HTERT RPE-1 (cell line): ENCODE results near the gene SHANK2.
"Not testable (repeated sequence)": the region's sequence is repeated elsewhere in the genome, so short reads cannot be mapped to it uniquely, and the experiment has no call there.

Source experiments
- in situ Hi-C: fragments of 300-500 bp; cut with MboI; formaldehyde crosslinking; loops from 4 replicates; pipeline ENCODE4 v1.14.3; 2020; ENCODE audit warnings: low sequenced_read_pairs

The SHANK2 gene

DNA sequence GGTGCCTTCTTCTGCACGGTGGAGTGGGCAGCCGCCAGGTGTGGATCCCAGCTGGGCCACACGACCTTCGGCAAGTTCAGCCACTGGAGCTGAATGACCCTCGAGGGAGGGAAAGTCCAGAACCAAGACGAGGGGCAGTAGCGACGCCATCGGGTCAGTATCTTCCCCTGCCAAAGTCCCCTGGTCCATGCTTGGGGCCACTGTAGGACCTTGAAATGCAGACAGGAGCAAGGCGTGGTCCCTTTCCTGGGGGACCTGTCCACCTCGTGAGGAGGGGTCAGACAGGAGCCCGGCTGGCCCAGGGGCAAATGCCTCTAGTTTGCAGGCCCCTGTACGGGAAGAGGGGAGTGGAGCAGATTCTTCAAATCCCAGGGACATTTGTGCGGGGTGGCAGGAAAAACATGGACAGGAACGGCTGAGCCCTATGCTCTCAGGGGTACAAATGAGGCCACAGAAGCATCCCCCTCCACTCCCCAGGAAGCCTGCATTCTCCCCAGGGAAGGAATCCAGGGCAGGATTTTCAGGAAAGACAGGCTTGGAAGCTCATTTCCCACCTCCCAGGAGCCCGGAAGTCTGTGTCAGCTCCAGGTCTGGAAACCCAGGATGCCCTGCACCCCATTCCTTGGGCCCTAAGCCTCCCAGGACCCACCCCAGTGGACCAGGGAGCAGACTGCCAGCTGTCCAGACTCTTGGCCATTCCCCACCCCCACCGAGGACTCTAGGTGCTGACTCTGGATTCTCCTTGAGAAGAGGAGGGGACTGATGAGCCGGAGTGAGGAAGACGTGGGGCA is 6.6 kb downstream of the SHANK2 start:
- in situ Hi-C loops = no loop called here

DNA sequence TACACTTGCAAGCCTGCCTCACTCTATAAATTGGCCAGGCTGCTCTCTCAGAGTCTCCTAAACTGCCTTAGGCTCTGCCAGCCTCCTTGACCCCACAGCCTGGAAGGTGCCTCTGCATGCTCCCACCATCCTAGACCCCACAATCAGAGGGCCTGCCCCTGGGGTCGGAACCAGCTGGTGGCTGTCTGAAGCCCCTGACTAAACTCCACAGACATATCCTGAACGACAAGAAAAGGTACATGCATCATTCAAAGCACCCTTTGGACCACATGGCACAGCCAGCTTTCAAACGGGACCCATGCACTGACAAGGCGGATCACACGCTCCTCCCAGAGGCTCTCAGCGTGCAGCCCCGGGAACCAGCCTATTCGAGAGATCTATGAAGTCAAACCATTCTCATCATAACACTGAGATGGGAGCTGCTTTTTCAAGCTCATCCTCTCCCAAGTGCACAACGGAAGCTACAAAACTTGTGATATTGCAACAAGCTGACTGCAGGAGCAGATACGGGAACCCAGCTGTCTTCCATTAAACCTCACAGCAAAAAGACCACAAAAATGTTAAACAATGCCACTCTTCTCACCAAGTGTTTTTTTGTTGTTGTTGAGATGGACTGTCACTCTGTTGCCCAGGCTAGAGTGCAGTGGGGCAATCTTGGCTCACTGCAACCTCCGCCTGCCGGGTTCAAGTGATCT is 8.1 kb downstream of the SHANK2 start:
- in situ Hi-C loops = no loop called here

DNA sequence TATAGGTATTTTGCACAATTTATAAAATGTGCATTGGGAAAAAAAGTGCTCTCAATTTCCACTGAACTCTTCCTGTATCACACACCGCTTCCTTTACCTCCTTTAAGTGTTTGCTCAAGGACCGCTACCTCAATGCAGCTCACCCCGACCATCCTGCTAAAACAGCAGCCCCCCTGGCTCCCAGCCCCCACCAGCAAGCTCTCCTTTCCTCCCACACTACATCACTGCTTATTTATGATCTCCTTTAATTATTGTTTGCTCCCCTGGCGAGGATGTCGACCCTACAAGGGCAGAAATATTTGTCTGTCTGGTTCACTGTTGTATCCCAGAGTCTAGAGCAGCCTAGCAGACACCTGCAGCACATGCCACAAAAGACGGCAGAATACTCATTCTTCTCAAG is 10.0 kb downstream of the SHANK2 start:
- in situ Hi-C loops = no loop called here

DNA sequence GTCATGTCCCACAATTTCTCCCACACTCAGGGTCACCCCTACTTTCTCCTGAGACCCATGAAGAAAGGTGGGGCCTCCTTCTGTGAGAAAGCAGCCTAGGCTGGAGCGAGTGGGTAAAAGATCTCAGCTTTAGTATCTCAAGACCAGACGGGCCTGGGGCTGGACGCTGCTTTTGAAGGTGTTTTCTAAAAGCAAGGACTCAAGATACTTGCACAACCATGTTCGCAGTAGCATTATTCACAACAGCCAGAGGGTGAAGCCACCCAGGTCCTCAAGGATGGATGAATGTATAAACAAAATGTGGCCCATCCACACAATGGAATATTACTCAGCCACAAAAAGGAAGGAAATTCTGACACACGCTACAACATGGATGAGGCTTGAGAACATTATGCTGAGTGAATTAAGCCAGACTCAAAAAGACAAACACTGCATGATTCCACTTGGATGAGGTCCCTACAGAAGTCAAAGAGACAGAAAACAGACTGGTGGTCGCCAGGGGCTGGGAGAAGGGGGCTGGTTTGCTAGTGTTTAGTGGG is 10.6 kb downstream of the SHANK2 start:
- in situ Hi-C loops = no loop called here

- in situ Hi-C loops = no loop called here
Observed at GRCh38 chr11:71240865-71241691, 11.3 kb downstream of the SHANK2 start.

- in situ Hi-C loops = no loop called here
Observed at GRCh38 chr11:71240061-71240690, 12.2 kb downstream of the SHANK2 start.

DNA sequence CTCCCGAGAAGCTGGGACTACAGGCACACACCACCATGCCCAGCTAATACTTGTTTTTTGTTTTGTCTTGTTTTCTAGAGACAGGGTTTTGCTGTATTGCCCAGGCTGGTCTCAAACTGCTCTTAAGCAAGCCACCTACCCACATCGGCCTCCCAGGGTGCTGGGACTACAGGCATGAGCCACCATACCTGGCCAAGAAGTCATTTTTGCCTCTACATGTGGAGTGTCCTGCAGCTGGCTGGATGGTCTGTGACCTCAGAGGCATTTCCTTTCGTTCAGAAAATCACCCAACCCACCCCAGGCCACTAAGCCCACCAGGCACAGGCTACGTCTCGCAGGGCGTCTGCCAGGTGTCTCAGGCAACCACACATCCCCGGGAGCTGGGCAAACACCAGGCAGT is 12.8 kb downstream of the SHANK2 start:
- in situ Hi-C loops = no loop called here

DNA sequence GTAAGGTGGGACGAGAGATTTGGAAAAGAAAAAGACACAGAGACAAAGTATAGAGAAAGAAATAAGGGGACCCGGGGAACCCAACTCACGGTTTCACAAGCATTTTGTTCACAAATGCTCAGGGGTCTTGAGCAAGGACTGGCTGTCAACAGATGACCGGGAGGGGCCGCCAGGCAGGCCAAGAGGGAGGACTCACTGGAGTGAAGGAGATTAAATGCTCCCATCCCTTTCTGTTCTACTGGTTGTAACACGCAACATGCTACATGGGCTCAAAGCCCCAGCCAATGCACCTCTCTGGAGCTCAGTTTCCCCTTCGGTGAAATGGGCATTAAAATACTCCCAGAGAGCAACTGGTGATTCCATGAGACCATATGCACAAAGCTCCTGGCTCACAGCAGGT is 13.4 kb downstream of the SHANK2 start:
- in situ Hi-C loops = no loop called here

DNA sequence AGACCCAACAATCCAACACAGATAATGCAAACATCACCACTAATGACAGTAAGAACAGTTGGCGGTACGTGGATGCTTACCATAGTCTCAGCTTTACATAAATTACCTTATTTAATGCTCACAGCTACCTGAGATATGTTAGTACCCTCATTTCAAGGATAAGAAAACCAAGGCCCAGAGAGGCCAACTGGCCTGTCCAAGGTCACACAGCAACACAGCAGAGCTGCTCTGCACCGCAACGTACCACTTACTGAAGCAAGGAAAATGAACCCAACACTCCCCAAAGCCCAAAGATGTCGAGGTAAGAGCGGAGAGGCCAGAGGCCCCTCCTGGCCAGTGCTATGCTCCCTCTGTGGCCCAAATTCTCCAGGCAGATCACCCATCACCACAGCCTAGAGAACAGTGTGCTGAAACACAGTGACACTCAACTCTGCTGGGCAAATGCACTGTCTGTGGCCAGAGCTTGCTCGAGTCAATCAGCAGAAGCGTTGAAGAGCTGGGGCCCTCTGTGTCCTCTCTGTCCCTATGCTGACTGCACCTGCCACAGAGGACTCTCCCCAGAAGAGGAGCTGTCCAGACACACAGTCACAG is 14.0 kb downstream of the SHANK2 start:
- in situ Hi-C loops = no loop called here

- in situ Hi-C loops = no loop called here
Observed at GRCh38 chr11:71237853-71238252, 14.5 kb downstream of the SHANK2 start.

- in situ Hi-C loops = no loop called here
Observed at GRCh38 chr11:71236836-71237475, 15.4 kb downstream of the SHANK2 start.

DNA sequence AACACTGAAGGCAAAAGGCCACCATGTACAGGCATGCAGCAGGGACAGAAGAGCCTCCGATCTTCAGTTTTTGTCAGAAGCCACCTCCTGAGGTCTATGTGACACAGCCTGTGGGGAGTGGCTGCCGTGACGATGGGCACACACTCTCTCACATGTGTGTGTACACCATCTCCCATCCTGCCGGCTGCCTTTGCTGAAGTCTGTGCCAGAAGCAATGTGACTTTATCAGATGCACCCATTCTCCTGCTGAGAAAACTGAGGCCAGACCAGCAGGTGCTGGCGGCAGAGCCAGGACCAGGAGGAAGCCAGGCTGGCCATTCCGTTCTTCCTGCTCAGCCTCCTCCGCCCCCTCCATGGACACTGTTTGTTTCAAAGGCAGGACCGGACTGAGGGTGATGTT is 16.7 kb downstream of the SHANK2 start:
- in situ Hi-C loops = no loop called here

- in situ Hi-C loops = not testable (repeated sequence)
Observed at GRCh38 chr11:71233896-71234852, 18.2 kb downstream of the SHANK2 start.

- in situ Hi-C loops = no loop called here
Observed at GRCh38 chr11:71232364-71232763, 20.0 kb downstream of the SHANK2 start.

DNA sequence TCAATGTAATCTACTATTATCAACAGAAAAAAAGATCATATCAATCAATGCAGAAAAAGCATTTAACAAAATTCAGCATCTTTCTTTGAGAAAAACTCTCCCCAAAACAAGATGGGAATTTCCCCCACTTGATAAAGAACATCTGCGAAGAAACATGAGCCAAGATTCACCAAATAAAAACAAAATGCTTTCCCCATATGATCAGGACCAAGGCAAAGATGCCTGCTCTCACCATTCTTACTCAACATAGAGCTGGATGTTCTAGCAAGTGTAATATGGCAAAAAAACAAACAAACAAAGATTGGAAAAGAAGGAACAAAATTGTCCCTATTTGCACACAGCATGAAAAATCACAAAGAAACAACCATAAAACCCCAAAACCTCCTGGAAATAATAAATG is 23.4 kb downstream of the SHANK2 start:
- in situ Hi-C loops = no loop called here

GRCh38 chr11:71227058-71227659 is 25.2 kb downstream of the SHANK2 start:
- in situ Hi-C loops = no loop called here

DNA sequence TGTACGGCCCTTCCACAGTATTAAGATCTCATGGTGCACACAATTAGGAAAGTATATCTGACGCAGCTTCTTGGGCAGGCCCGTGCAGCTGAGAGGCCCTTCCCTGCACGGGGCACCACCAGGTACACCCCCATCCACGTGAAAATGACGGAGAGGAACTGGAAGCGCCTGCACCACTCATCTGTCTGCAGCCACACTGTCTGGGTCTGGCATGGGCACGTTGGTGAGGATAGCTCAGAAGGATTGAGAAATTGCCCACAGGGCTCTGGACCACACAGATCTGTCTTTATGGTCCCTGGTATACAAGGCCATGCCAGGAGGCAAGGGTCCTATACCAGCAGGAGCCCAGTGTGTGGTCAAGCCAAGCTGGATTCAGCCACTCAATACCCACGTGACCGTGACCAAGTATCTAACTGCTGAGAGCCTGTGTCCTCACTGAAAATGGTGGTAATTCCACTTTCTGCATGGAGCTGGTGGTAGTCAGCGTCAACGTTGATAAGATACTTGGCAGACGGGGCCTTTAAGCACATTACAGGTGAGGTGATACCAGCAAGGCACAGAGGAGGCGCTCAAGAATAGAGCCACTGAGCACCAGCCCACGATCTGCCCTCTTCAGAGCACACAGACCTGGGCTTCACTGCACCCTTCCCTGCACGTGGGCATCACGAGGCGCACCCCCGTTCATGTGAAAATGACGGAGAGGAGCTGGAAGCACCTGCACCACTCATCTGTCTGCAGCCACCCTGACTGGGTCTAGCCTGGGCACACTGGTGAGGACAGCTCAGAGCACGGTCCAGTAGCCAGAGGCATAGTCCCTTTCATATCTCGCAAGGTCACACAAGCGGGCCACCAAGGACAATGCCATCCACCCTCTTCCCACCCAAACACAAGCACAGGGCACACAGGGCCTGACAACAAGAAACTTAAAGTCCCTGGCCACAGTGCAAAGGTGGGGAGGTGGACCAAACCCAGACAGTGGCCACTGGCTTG is 28.4 kb downstream of the SHANK2 start:
- in situ Hi-C loops = no loop called here
